Fibroblast of skin of back (primary cell): ENCODE measurements around the gene MAZ.

ENCODE experiments used
- DNase-seq: peaks from one replicate; pipeline ENCODE4 v3.0.0-alpha.2; 2013

Gene MAZ

GRCh38 chr16:29858149-29858849 is 52.0 kb downstream of the MAZ start:
- no peak for DNase-seq

DNA sequence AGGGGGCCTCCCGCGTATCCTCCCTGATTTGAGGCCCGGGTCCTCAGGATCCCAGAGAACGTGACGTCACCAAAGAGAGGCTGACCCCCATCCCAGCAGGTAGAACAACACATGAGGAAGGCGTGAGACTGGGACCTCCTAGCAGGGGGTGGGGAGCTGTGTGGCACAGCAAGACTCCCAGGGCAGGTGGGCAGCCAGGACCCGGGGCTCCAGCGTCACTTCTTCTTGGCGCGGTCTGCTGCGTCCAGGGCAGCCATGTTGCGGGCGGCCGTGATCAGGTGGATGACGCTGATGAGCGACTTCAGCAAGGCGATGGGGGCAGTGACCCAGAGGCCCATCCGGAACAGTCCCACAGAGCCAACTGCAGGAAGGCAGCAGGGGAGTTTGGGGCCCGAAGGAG is 52.6 kb downstream of the MAZ start:
- no peak for DNase-seq

DNA sequence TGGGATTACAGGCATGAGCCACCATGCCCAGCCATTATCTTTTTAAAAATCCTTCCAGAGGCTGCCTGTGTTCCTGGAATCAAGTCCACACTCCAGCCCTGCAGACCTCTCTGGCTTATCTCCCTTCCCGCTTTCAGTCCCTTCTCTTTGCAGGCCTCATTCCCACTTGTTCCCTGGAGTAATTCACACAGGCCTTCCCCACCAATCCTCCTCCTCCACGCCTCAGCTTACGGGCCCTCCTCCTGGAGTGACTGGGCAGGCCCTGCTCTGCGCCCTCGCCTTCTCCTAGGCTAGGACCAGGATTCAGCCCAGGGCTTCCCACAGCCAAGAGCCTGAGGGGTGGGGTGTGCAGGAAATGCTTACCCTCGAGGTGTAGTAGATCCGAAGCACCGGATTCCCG is 53.9 kb downstream of the MAZ start:
- DNase-seq: no peak
